ENCODE results near the gene SSR3. TPM values are rescaled to one million over a fixed set of nuclear protein-coding genes. Genes with fewer than 3 reads are reported as not detected.
"Not testable (repeated sequence)": the region's sequence is repeated elsewhere in the genome, so short reads cannot be mapped to it uniquely, and the experiment has no call there.

Gene SSR3
- total RNA-seq, 2 experiments from 2014 or later, result 113 to 118 TPM

GRCh38 chr3:156586905-156587759, 32.2 kb upstream of the SSR3 start:
- Mint-ChIP-seq H3K9me3 (peaks cover 7% of the 10 kb centered on the region), H3K27ac (no peak overlapping the region), H3K36me3 (peaks cover 9% of the 10 kb centered on the region), H3K4me1 (peaks cover 9% of the 10 kb centered on the region), H3K27me3 (no peaks in the 10 kb centered on the region), H3K4me3 (no peak overlapping the region)
- POLR2A ChIA-PET, result no interaction called here
- ATAC-seq (ENCODE audit: low read depth) (no peak), DNase-seq (no peak)

GRCh38 chr3:156583469-156583868, 28.6 kb upstream of the SSR3 start:
- Mint-ChIP-seq H3K27ac (no peak overlapping the region), H3K27me3 (no peaks in the 10 kb centered on the region), H3K4me3 (no peak overlapping the region), H3K36me3 (peaks cover 5% of the 10 kb centered on the region), H3K9me3 (peaks cover 2% of the 10 kb centered on the region), H3K4me1 (peaks cover 4% of the 10 kb centered on the region)
- no peak for DNase-seq
- POLR2A ChIA-PET, result no interaction called here
- no peak for ATAC-seq (ENCODE audit: low read depth)

- H3K27ac Mint-ChIP-seq, result no peak overlapping the region
- peaks cover 4% of the 10 kb centered on the region for H3K4me1 Mint-ChIP-seq
- H3K4me3 Mint-ChIP-seq, result no peak overlapping the region
- peaks cover 4% of the 10 kb centered on the region for H3K36me3 Mint-ChIP-seq
- H3K9me3 Mint-ChIP-seq, result peaks cover 2% of the 10 kb centered on the region
- POLR2A ChIA-PET, result no interaction called here
- ATAC-seq (ENCODE audit: low read depth) (no peak), DNase-seq (no peak)
- no peaks in the 10 kb centered on the region for H3K27me3 Mint-ChIP-seq
Measured at GRCh38 chr3:156582532-156583183, 27.7 kb upstream of the SSR3 start.

DNA sequence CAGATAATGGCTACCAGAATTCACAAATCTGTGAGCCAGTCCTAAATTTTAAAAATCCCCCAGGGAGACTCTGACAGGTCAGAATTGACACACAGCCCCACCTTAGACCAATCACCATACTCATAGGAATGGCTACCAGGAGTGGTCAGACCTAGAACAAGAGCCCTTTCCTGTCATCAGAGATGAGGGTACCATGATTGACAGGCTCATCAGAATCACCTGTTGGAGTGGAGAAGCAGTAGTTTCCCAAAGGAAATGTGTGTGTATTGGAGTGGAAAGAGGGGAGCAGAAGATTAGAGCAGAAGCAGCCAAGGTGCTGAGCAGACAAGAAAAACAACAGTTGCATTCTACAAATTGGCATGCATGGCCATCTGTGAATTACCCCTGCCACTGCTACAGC, 27.0 kb upstream of the SSR3 start:
- ATAC-seq (ENCODE audit: low read depth) (no peak), DNase-seq (no peak)
- Mint-ChIP-seq H3K27ac (no peak overlapping the region), H3K36me3 (peaks cover 4% of the 10 kb centered on the region), H3K27me3 (no peaks in the 10 kb centered on the region), H3K4me1 (peaks cover 4% of the 10 kb centered on the region), H3K9me3 (peaks cover 2% of the 10 kb centered on the region), H3K4me3 (no peak overlapping the region)
- POLR2A ChIA-PET, result no interaction called here

DNA sequence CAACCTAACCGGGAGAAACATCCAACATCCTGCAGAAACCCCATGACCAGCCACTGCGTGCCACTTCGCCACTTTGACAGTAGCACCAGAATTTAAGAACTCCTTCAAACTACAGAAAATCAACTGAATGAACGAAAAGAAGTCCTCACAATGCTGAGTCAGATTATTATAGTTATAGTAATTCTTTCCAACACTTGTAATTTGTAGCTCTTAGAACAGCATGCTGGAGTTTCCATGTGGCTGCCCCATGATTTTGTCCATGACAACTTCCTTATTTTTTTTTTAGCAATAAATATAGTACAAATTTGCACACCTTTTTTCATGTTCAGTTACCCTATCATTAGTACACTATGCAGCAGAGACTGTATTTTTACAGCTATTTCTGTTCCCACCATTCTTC, 26.1 kb upstream of the SSR3 start:
- ATAC-seq (ENCODE audit: low read depth) (no peak), DNase-seq (no peak)
- Mint-ChIP-seq H3K4me3 (no peak overlapping the region), H3K36me3 (peaks cover 2% of the 10 kb centered on the region), H3K4me1 (peaks cover 4% of the 10 kb centered on the region), H3K9me3 (peaks cover 2% of the 10 kb centered on the region), H3K27ac (no peak overlapping the region), H3K27me3 (peaks cover 2% of the 10 kb centered on the region)
- POLR2A ChIA-PET, result no interaction called here

- POLR2A ChIA-PET, result interaction anchor here (0.5 kb wide), 1 partner anchor 217 kb away, joined by 4 read pairs; no protein-coding TSS in a partner anchor
- Mint-ChIP-seq H3K27ac (no peak overlapping the region), H3K36me3 (peaks cover 2% of the 10 kb centered on the region), H3K4me1 (peaks cover 4% of the 10 kb centered on the region), H3K9me3 (peaks cover 2% of the 10 kb centered on the region), H3K4me3 (no peak overlapping the region), H3K27me3 (peaks cover 8% of the 10 kb centered on the region)
- ATAC-seq (ENCODE audit: low read depth), result no peak
- no peak for DNase-seq
Measured at GRCh38 chr3:156579427-156579851, 24.5 kb upstream of the SSR3 start.

GRCh38 chr3:156577736-156578135, 22.8 kb upstream of the SSR3 start:
- ATAC-seq (ENCODE audit: low read depth), result no peak
- H3K36me3 Mint-ChIP-seq, result peaks cover 2% of the 10 kb centered on the region

GRCh38 chr3:156576651-156577348, 21.9 kb upstream of the SSR3 start:
- no peaks in the 10 kb centered on the region for H3K4me1 Mint-ChIP-seq
- DNase-seq (no peak), ATAC-seq (ENCODE audit: low read depth) (no peak)
- POLR2A ChIA-PET, result no interaction called here
- no peak overlapping the region for H3K27ac Mint-ChIP-seq
- peaks cover 1% of the 10 kb centered on the region for H3K36me3 Mint-ChIP-seq
- H3K4me3 Mint-ChIP-seq, result no peak overlapping the region
- peaks cover under 1% of the 10 kb centered on the region for H3K9me3 Mint-ChIP-seq
- peaks cover 23% of the 10 kb centered on the region for H3K27me3 Mint-ChIP-seq

More at GRCh38 chr3:156577736-156578135, 22.8 kb upstream of the SSR3 start:
- POLR2A ChIA-PET, result no interaction called here
- Mint-ChIP-seq H3K27me3 (peaks cover 17% of the 10 kb centered on the region), H3K27ac (no peak overlapping the region), H3K4me1 (no peaks in the 10 kb centered on the region), H3K9me3 (peaks cover 2% of the 10 kb centered on the region), H3K4me3 (no peak overlapping the region)
- no peak for DNase-seq

DNA sequence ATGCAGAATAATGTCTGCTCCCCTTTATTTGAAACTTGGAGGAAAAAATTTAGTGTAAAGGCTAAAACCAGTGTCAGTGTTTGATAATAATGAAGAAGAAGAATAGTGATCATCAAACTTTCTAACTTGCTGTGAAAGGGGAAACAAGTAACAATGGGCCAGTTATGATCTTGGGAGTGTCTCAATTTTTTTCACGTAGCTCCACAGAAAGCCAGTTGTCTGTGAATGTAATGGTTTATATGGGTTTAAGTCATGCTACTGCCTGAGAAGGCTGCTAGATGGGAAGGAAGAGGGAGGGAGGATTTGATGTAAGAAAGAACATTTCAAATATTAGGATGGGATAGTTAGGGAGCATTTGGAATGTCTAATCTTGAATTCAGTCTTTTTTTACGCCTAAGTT, 21.1 kb upstream of the SSR3 start:
- POLR2A ChIA-PET, result no interaction called here
- H3K9me3 Mint-ChIP-seq, result no peaks in the 10 kb centered on the region
- H3K4me3 Mint-ChIP-seq, result no peak overlapping the region
- H3K4me1 Mint-ChIP-seq, result no peaks in the 10 kb centered on the region
- ATAC-seq (ENCODE audit: low read depth), result no peak
- no peak overlapping the region for H3K27ac Mint-ChIP-seq
- peaks cover 25% of the 10 kb centered on the region for H3K27me3 Mint-ChIP-seq
- no peaks in the 10 kb centered on the region for H3K36me3 Mint-ChIP-seq
- DNase-seq, result no peak

DNA sequence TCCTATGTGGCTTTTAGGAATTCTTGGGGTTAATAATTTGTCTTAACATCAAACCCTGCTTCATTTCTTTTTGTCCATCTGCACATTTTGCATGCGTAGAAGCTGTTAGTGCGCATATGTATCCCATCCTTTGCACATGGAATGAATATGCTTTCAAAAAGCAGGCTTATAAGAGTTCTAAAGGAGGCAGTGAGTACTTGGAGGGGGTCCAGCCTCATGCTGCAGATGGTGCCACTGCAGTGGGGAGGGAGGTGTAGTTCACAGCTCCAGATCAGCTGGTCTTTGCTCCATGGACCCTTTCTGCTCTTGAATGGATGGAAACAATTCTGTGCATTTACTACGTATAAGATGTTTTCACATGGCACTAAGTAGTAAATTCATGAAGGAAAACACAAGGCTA, 20.7 kb upstream of the SSR3 start:
- H3K4me3 Mint-ChIP-seq, result no peak overlapping the region
- DNase-seq (no peak), ATAC-seq (ENCODE audit: low read depth) (no peak)
- POLR2A ChIA-PET, result no interaction called here
- H3K4me1 Mint-ChIP-seq, result no peaks in the 10 kb centered on the region
- no peak overlapping the region for H3K27ac Mint-ChIP-seq
- H3K9me3 Mint-ChIP-seq, result no peaks in the 10 kb centered on the region
- H3K36me3 Mint-ChIP-seq, result no peaks in the 10 kb centered on the region
- peaks cover 25% of the 10 kb centered on the region for H3K27me3 Mint-ChIP-seq

- ATAC-seq (ENCODE audit: low read depth); H3K27ac Mint-ChIP-seq; DNase-seq; POLR2A ChIA-PET; H3K9me3 Mint-ChIP-seq; H3K4me1 Mint-ChIP-seq; H3K4me3 Mint-ChIP-seq; H3K36me3 Mint-ChIP-seq: not testable (repeated sequence)
- peaks cover 23% of the 10 kb centered on the region for H3K27me3 Mint-ChIP-seq
Measured at GRCh38 chr3:156569881-156570280, 15.0 kb upstream of the SSR3 start.

DNA sequence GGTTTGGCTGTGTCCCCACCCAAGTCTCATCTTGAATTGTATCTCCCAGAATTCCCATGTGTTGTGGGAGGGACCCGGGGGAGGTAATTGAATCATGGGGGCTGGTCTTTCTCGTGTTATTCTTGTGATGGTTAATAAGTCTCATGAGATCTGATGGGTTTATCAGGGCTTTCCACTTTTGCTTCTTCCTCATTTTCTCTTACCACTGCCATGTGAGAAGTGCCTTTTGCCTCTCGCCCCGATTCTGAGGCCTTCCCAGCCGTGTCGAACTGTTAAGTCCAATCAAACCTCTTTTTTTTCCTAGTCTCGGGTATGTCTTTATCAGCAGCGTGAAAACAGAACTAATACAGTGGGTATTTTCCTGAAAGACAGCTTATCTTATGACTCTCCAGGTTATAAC, 14.1 kb upstream of the SSR3 start:
- H3K27me3 Mint-ChIP-seq, result peaks cover 19% of the 10 kb centered on the region
- H3K36me3 Mint-ChIP-seq; H3K27ac Mint-ChIP-seq; ATAC-seq (ENCODE audit: low read depth); POLR2A ChIA-PET; DNase-seq; H3K4me3 Mint-ChIP-seq; H3K9me3 Mint-ChIP-seq; H3K4me1 Mint-ChIP-seq: not testable (repeated sequence)

DNA sequence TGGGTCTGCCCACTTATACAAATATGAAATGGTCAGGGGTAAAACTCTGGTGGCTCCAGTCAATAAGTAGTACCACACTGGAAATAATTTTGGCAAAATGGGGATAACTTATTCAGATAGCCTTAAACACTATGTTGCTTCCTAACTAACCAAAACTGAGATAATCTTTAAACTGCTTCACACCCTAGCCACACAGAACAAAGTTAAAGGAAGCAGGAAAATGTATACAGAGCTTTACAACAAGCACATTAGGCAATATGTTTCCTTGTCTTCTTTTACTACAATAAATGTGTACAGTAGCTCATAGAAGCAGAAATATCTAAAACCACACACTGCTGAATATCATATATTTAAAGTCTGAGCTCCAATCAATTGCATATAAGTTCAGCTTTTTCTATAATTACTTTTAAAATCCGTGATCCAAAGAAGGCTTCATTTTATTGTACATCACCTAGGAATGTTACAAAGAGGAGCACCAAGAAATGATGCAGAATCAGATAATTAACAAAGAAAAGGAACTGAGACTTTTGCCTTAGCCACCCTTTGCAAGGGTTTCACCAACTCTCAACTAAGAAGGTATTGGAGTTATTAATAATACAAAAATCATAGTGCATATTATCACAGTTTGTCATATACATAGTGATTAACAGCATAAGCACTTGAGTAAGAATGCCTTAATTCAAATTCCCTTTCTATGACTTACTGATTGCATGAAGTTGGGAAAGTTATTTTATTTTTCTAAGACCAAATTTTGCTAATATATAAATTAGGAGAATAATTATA, 9.2 kb upstream of the SSR3 start:
- POLR2A ChIA-PET, result interaction anchor here (1.1 kb wide), 1 partner anchor 111 kb away, joined by 3 read pairs; no protein-coding TSS in a partner anchor
- Mint-ChIP-seq H3K4me3 (no peak overlapping the region), H3K36me3 (no peaks in the 10 kb centered on the region)

More for the DNA sequence above, 9.2 kb upstream of the SSR3 start:
- Mint-ChIP-seq H3K9me3 (peaks cover 4% of the 10 kb centered on the region), H3K27ac (no peak overlapping the region), H3K27me3 (peaks cover 17% of the 10 kb centered on the region), H3K4me1 (peaks cover 11% of the 10 kb centered on the region)
- ATAC-seq (ENCODE audit: low read depth) (no peak), DNase-seq (no peak)
